ENCODE results near the gene NIPBL.

GRCh38 chr5:36885149-36885548 lies 8.6 kb downstream of the NIPBL start:
- TF ChIP-seq CTCF (conservative IDR thresholded peaks at IDR 0.05) (no peak), EZH2 (IDR thresholded peaks at IDR 0.05; ENCODE audit: low read depth) (no peak)
